ENCODE results near the gene CDC14B.

The CDC14B gene

DNA sequence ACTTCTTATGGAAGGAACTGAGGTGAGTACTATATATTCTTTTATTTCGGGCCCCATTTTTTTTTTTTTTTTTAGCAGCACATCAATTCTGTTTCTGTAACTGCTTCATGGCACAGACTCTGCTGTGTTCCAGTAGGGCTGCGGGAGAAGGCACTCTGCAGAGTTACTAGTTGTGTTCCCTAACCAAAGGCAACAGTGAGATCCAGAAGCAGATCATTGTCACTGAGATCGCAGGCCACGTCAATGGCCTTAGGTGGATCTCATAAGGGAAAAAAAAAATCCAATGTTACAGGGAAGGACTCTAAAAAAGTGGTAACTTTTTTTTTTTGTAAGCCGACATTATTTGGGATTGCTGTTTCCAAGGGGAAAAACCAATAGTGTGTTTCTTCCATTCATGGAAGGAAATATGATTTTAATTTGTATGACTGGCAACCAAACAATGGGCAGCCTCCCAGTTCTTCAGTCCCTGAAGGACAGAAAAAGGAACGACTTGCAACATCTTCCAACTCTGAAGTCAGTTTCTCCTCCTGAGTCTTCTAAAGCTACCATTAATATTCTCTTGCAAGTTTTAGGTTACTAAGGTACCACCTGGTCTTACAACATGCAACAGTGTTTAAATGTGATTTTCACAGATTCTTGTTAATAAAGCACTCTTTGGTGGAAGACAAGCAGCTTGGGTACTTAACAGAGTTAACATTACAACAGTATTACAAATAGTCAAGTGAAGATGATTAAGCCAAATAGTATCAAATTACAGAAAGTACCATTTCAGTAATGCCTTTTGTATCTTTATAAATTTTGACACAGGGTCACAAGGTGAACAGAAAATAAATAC, 116.9 kb downstream of the CDC14B start:
- no peak for DNase-seq (ENCODE audit: low spot score)

DNA sequence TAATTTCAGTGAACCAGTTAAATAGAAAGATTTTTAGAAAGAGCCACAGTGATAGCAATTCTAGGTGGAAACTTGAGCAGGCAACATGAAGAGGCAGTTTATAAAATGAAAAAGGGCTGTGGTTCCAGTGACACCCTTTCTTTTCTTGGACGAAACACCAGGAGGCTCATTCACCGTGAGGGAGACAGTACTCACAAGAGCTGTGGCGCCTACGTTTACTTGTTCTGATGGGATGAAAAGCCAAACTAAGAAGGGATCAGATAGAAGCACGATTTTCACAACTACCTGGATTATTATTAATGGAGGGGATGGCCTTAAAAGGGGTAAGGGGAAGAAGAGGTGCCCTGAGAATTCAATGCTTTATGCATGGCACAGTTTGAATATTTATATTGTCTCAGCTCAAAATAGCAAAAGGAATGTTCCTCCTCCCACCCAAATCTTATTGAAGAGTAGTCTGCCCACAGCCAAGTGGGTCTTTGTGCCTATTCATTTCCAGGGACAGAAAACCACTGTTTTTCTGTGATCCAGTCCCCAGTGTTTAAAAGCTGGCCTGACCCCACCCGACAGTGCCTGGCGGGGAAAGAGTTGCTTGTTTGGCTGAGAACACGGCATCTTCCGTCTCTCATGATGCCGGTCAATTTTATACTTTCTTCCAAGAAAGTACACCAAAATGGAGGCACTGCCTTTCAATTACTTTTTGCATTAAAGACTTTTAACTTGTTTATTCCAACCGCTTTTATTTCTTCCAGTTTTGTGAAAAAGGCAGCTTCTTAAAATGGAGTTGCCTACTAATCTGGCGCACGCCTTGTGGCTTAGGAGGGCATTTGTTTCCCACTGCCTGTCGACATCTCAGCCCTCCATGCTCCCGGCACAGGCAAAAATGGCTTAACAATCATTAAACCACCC, 117.8 kb downstream of the CDC14B start:
- no peak for DNase-seq (ENCODE audit: low spot score)

DNA sequence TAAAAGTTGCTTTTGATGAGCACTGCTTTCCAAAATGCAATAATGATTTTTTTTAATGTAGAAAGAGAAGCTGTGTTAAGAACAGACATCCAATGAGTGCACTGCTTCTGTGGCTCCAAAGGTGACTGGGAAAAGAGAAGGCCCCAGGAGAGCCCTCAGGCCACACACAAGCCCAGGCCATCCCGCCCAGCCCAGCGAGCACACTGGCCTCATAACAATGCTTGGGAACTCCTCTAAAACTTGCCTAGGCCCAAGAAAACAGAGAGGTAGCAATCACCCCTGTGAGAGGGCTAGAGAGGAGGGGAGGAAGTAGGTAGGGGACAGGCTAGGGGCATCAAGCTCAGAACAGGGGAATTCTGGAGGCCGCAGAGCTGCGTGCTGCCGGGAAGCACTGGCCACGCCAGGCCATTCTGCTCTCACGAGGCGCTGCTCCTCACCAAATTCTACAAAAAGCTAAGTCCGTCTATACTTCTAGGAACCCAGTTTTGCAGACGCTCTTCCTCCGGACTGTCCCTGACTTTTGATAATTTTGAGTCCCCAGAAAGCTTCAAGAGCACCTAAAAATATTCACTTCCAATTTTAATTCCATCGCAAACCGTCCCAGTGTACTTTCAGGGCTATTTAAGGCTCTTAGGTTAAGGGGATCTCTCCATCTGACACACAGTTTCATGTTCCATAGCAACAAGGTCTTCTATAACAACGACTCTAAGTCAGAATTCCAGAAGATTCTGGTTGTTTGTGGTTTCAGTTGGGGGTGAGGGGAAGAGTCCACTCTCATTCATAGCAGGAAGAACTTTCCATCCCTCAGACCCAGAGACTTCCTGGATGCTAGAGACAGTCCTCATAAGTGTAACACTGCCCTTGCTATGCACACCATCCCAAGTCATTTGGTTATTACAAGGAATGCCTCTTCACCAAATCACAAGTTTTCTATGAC, 118.7 kb downstream of the CDC14B start:
- DNase-seq (ENCODE audit: low spot score) = no peak

DNA sequence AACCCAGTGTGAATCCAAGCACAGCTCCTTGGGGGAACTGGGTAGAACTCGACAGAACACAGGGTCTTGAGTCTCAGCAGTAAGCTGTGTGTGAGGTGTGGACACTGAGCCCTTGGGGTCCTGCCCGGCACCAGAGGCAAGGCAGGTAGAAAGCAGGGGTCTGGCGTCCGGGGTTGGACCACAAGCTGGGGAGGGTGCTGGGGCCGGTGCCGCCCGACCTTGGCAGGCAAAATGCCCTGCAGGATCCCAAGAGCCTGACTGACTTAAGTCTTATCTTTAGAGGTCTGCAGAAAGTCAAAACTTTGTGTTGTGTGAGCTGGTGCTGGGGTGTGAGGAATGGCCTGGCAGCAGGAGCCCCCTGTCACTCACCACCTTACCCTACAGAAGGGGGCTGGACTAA, 120.4 kb downstream of the CDC14B start:
- DNase-seq (ENCODE audit: low spot score) = no peak

DNA sequence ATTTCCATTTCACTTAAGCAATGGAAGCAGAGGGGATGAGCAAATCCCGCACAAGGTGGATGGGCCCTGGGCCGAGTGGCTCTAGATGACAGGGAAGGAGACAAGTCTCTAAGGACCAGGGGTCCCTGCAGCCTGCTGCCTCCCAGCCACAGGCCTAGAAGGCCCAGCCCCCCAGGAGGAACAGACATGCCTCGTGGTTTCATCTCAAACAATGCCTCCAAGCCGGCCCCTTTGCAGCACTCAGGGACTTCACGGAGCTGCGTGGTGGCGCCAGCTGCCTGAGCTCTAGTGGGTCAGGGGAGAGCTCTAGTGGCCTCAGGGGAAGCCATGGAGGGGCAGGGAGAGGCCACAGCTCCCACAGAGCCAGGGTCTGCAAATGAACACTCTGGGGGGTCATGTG, 120.8 kb downstream of the CDC14B start:
- no peak for DNase-seq (ENCODE audit: low spot score)

GRCh38 chr9:96497117-96497399, 122.6 kb downstream of the CDC14B start:
- no peak for DNase-seq (ENCODE audit: low spot score)

DNA sequence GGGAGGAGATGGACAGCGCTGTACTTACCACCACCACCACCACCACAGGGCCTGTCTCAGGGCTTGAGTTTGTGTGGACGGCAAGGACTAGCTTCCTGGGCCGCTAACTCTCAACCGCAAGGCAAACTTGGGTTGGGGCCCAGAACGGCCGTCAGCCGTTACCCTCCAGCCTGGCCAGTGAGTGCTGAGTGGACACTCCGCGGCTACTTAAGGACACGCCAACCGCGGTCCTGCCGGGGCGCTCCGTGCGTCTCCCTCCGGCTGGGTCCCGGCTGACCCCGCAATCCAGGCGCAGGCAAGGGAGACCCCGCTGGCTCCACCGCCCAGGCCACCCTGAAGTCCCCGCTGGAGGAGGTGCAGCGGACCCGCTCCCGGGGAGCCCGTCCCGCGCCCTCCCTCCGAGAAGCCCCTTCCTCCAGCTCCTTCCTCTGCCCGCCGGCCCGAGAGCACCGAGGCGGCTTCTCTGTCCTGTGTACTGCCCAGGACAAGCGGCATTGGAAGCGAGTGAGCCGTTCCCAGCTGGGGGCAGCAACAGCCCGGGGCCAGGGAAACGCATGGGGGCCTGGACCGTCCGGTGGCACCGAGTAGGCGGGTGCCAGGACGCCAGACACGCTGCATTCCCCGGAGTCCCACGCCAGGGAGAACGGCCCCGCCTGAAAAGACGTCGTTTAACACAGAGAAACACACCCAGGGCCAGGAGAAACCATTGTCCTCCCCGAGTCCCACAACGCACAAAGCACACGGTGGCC, 123.1 kb downstream of the CDC14B start:
- no peak for DNase-seq (ENCODE audit: low spot score)

DNA sequence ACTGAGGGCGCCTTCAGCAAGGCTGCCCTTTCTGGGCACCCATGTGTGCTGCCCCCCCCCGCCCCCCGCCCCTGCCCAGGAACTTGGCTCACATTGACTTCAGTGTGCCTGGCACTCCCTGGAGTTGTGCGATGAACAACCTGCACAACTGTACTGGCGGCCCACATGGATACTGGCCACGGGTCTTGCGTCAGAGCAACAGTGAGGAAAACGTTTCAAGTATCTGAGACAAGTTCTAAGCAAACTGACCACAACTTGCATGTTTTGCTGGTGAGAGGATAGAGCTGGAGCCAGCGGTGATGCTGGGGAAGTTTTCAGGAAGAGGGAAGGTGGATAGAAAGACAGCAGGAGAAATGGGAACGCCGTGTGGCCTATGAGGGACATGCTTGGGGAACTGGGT, 124.3 kb downstream of the CDC14B start:
- DNase-seq (ENCODE audit: low spot score) = no peak

- no peak for DNase-seq (ENCODE audit: low spot score)
Observed at GRCh38 chr9:96494215-96494800, 125.3 kb downstream of the CDC14B start.

DNA sequence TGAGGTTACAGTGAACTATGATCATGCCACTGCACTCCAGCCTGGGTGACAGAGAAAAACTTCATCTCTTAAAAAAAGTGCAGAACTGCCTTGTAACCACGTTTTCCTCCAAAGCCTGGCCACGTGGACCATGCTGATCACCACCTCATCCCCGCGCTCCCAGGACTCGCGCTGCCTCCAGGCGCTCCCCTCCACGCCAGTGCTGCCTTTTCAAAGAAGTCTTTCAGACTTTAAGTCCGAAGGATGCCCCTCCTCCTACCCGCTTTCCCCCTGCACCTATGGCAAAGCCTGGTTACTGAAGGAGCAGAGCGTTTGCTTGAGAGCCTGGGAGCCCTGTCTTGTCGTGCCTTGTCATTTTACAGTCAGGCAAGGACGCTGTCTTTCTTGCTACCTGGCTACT, 125.9 kb downstream of the CDC14B start:
- no peak for DNase-seq (ENCODE audit: low spot score)

DNA sequence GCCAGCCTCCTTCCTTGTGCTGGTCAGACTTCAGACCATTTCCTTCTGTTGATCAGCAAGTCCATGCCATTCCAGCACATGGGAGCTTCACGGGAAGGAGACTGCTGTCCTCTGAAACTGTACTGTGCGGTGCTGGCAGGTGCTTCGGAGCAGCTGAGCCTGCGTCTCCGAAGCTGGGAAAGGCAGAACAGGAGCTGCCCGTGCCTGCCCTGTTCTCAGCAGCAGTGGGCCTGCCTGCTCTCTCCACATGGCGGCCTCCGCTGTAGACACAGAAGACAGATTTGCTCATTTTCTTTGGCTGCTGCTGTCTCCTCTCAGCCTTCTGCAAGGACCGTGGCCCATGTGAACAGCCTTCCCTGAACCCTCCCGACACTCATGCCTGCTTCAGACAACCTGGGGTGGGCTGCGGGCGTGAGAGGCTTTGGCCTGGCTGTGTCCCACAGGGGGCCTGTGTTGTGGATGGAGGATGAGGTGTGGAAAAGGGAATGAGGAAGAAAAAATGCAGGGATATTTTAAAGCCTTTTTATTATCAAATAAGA, 126.6 kb downstream of the CDC14B start:
- no peak for DNase-seq (ENCODE audit: low spot score)

GRCh38 chr9:96491880-96492525, 127.6 kb downstream of the CDC14B start:
- DNase-seq (ENCODE audit: low spot score) = no peak

GRCh38 chr9:96491079-96491879, 128.4 kb downstream of the CDC14B start:
- DNase-seq (ENCODE audit: low spot score) = no peak

- no peak for DNase-seq (ENCODE audit: low spot score)
Observed at GRCh38 chr9:96490534-96491078, 129.0 kb downstream of the CDC14B start.

- DNase-seq (ENCODE audit: low spot score) = no peak
Observed at GRCh38 chr9:96489482-96489979, 130.1 kb downstream of the CDC14B start.

DNA sequence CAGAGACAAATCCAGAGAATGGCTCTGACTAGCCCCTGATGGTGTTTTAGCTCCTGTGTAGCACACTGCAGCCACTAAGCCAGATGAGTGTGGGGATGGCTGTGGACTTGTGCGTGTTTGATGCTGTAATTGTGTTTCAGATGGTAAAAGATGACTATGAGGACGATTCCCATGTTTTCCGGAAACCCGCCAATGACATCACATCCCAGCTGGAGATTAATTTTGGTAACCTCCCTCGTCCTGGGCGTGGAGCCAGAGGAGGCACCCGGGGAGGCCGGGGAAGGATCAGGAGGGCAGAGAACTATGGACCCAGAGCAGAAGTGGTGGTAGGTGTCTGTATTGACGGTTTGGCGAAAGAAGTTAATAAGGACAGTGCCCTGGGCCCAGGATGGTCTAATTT, 131.7 kb downstream of the CDC14B start:
- no peak for DNase-seq (ENCODE audit: low spot score)

GRCh38 chr9:96487029-96487396, 132.6 kb downstream of the CDC14B start:
- no peak for DNase-seq (ENCODE audit: low spot score)

GRCh38 chr9:96486386-96487028, 133.1 kb downstream of the CDC14B start:
- DNase-seq (ENCODE audit: low spot score) = no peak

DNA sequence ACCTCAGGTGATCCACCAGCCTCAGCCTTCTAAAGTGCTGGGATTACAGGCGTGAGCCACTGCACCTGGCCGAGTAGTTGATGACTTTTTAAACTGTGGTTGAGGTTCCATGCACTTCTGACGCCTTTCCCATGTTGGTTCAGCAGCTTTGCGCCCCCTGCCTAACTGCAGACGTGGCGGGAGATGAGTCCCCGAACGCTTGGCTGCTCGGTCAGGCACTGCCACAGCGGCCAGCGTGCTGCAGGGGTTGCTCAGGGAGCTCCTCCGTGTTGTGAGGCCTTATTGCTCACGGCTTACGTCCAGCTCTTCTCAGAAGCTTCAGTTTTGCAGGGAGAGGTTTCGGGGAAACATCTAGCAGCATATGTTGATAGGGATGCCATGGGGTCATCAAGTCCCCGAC, 134.4 kb downstream of the CDC14B start:
- DNase-seq (ENCODE audit: low spot score) = no peak
